Measurements from ENCODE around the gene CLCA2.

GRCh38 chr1:86505564-86505902 lies 81.6 kb downstream of the CLCA2 start:
- TF ChIP-seq POLR2AphosphoS5 (IDR thresholded peaks at IDR 0.05; ENCODE audit: low read depth) (no peak), CTCF (IDR thresholded peaks at IDR 0.05; ENCODE audit: insufficient read depth, low read length) (no peak), REST (IDR thresholded peaks at IDR 0.05; ENCODE audit: insufficient replicate concordance, low read depth) (no peak), GABPA (IDR thresholded peaks at IDR 0.05; ENCODE audit: low read depth) (no peak), SPI1 (IDR thresholded peaks at IDR 0.05; ENCODE audit: borderline replicate concordance, low read depth) (no peak)

Measured in HL-60 (cell line).